ENCODE data around the gene ATAD3C. TPM values are rescaled to one million over a fixed set of nuclear protein-coding genes. Genes with fewer than 3 reads are reported as not detected.
"Not testable (repeated sequence)": the region's sequence is repeated elsewhere in the genome, so short reads cannot be mapped to it uniquely, and the experiment has no call there.

ATAD3C gene
- total RNA-seq, 1 donor from 2014 or later, result not detected

- peak; percentile 52 for DNase-seq (ENCODE audit: low read depth)
Observed at GRCh38 chr1:1441002-1441888, 8.2 kb upstream of the ATAD3C start.

DNA sequence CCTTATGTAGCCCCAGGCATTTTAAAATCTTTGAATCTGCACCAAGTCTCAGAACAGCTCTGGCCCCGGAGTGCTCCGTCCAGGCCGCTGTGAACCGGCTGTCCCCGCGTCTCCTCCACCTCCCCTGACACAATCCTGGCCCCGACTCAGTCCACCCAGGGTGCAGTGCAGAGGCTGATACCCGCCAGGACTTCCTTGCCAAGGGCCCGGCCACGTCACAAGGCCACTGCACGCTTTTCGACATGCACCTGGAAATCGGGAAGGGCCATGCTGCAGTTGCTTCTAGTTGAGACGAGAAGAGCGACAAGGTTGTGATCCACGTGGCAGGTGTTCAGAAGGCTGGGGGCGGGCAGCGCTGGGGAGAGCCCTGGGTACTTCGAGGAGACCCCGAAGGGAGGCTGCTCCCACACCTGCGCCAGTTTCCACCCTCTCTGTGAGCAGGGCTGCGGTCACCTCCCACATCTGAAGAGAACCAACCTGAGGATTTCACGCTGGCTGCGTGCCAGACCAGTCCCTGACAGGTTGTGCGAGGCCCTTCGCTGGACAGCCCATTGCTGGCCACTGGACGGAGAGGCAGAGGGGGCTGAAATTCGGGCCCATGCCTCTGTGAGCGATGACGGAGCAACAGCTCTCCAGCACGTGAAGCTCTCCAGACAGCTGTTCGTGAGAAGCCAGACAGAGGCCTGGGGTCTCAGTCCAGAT lies 7.3 kb upstream of the ATAD3C start:
- no peak for DNase-seq (ENCODE audit: low read depth)

DNA sequence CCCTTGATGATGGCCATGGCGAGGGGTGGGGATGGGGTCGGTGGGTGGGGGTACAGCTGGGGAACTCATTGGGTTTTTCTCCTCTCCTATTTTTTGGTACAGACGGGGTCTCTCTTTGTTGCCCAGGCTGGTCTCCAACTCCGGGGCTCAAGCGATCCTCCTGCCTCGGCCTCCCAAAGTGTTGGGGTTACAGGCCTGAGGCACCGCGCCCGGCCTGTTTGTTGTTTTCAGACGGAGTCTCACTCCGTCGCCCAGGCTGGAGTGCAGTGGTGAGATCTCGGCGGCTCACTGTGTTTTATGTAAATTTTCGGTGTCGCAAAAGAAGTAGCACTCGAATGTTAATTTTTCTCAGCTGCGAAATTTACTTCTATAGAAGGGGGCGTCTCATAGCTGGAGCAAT lies 2.9 kb upstream of the ATAD3C start:
- not testable (repeated sequence) for DNase-seq (ENCODE audit: low read depth)

DNA sequence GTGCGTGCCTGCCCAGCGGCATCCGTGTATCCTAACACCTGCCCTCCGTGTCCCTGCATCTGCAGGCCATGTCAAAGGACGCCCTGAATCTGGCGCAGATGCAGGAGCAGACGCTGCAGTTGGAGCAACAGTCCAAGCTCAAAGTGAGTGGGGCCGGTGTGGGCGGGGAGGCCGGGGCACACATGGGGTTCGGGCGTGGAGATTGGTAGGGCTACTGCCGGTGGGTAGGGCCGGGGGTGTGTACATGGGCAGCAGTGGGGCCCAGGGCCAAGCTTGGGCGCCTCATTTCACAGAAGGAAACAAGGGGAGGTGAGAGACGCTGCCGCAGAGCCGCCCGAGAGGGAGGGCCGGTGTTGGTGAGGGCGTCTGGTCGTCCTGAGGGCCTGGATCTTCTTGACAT lies 1.1 kb downstream of the ATAD3C start:
- not testable (repeated sequence) for DNase-seq (ENCODE audit: low read depth)

- no peak for DNase-seq (ENCODE audit: low read depth)
Observed at GRCh38 chr1:1451696-1452364, 2.3 kb downstream of the ATAD3C start.

- DNase-seq (ENCODE audit: low read depth), result not testable (repeated sequence)
Observed at GRCh38 chr1:1452365-1452739, 2.9 kb downstream of the ATAD3C start.

- DNase-seq (ENCODE audit: low read depth), result no peak
Observed at GRCh38 chr1:1452882-1453281, 3.4 kb downstream of the ATAD3C start.

DNA sequence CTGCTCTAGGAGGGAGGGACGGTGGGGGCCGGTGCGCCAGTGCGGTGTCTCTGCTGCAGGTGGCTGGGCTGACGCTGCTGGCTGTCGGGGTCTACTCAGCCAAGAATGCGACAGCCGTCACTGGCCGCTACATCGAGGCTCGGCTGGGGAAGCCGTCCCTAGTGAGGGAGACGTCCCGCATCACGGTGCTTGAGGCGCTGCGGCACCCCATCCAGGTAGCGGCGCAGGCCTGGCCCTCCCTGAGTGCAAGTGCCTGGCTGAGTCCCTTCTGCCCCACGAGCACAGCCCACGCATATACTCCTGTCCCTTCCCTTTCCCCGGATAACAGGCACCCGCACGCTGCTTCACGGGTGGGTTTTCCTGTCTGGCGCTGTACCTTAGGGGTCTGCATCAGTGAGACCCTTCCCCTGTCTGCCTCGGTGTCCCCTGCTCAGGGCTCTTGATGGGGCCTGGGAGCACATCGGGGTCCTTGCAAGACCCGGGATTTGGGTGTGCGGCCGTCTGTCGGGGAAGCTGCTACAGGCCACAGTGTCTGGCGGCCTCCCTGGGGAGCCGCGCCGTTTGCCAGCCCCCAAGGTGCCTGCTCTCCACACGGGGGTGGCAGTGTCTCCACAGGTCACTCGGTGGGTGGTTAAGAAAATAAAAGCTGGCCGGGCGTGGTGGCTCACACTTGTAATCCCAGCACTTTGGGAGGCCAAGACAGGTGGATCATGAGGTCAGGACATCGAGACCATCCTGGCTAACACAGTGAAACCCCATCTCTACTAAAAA lies 5.0 kb downstream of the ATAD3C start:
- not testable (repeated sequence) for DNase-seq (ENCODE audit: low read depth)

DNA sequence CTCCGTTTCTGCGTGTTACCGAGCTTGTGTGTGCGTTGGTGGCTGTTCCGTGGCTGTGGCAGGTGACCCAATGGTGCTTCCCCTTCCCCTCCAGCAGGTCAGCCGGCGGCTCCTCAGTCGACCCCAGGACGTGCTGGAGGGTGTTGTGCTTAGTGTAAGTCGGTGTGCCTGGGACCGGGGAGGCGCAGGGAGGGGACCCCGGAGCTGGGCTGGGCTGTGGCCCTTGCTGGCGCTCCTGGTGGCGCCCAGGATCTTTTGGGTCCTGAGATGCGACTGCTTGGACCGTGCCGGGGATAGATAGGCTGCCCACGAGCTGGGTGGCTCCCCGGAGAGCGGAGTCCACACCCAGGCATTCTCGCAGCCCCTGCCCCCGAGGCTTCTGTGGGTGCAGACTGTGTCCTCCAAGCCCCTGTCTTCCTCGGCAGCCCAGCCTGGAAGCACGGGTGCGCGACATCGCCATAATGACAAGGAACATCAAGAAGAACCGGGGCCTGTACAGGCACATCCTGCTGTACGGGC lies 5.9 kb downstream of the ATAD3C start:
- no peak for DNase-seq (ENCODE audit: low read depth)

- DNase-seq (ENCODE audit: low read depth), result not testable (repeated sequence)
Observed at GRCh38 chr1:1455934-1456333, 6.4 kb downstream of the ATAD3C start.

- not testable (repeated sequence) for DNase-seq (ENCODE audit: low read depth)
Observed at GRCh38 chr1:1456683-1457255, 7.3 kb downstream of the ATAD3C start.

- DNase-seq (ENCODE audit: low read depth), result not testable (repeated sequence)
Observed at GRCh38 chr1:1459156-1459555, 9.7 kb downstream of the ATAD3C start.

GRCh38 chr1:1459711-1460110 lies 10.2 kb downstream of the ATAD3C start:
- DNase-seq (ENCODE audit: low read depth), result not testable (repeated sequence)

DNA sequence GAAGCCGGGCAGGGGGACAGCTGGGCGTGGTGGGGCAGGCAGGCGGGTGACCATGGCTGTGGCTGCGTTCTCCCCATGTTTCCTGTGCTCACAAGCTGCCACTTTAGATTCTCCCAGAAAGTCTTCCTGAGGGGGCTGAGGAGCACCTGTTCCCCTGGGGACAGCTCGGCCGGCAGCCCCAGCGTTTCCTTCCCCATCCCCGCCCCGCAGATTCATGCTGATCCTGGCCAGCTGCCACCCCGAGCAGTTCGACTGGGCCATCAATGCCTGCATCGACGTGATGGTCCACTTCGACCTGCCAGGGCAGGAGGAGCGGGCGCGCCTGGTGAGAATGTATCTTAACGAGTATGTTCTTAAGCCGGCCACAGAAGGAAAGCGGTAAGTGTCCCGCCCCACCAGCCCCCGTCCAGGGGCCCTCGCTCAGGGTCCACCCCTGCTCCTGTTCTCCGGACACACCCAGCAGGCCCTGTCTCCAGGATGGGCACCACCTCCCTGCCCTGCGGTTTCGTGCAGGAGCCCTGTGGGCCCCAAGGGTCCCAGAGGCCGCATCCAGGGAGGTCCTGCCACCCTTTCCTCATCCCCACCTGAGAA lies 11.1 kb downstream of the ATAD3C start:
- DNase-seq (ENCODE audit: low read depth), result no peak

- no peak for DNase-seq (ENCODE audit: low read depth)
Observed at GRCh38 chr1:1461721-1462317, 12.3 kb downstream of the ATAD3C start.

GRCh38 chr1:1462318-1462966 lies 13.0 kb downstream of the ATAD3C start:
- no peak for DNase-seq (ENCODE audit: low read depth)

- DNase-seq (ENCODE audit: low read depth), result no peak
Observed at GRCh38 chr1:1463312-1463711, 13.8 kb downstream of the ATAD3C start.

- not testable (repeated sequence) for DNase-seq (ENCODE audit: low read depth)
Observed at GRCh38 chr1:1468196-1468985, 18.9 kb downstream of the ATAD3C start.
